H1 (cell line): Measurements from ENCODE around the gene GLTP. TPM values are rescaled to one million over a fixed set of nuclear protein-coding genes. Genes with fewer than 3 reads are reported as not detected.

Experiments
- CTCF ChIA-PET: fragments of 300-600 bp; sonication (Branson Sonifier 250); formaldehyde crosslinking; loops from one replicate; lab custom pipeline; 2021; ENCODE audit not compliant: partially characterized antibody; lab: Charles Lee
- POLR2A ChIA-PET: fragments of 300-600 bp; sonication (Branson Sonifier 250); formaldehyde crosslinking; loops from one replicate; lab custom pipeline; 2021; ENCODE audit warnings: inconsistent platforms; ENCODE audit not compliant: partially characterized antibody; lab: Charles Lee
- DNase-seq, 2 experiments: peaks; one replicate each; pipeline versions ENCODE4 v3.0.0 to v3.0.0-alpha.2; 2010 to 2022; ENCODE audit warnings: low spot score in 2 of 2, low read depth in 1 of 2, mixed read lengths in 1 of 2
- FAIRE-seq: peaks from 2 replicates; lab custom pipeline; 2011; peaks lifted over from hg19 to GRCh38; lab: Jason Lieb, UNC
- H2AFZ ChIP-seq: 2 replicates; pipeline ENCODE4 v1.8.1; 2012; ENCODE audit warnings: low read length, inconsistent platforms
- H2AK5ac ChIP-seq: 2 replicates; pipeline ENCODE4 v1.6.1; 2013; ENCODE audit warnings: low read depth, low read length
- H2BK120ac ChIP-seq: replicated peaks from 2 replicates; pipeline ENCODE3; 2013; ENCODE audit warnings: low read depth, low read length, inconsistent platforms
- H2BK12ac ChIP-seq: 2 replicates; pipeline ENCODE4 v1.6.1; 2013; ENCODE audit warnings: low read depth, low read length
- H2BK15ac ChIP-seq: 2 replicates; pipeline ENCODE4 v1.6.1; 2013; ENCODE audit warnings: low read length
- H2BK20ac ChIP-seq: 2 replicates; pipeline ENCODE4 v1.6.1; 2013; ENCODE audit warnings: low read length
- H2BK5ac ChIP-seq: 2 replicates; pipeline ENCODE4 v1.6.1; 2013; ENCODE audit warnings: low read depth, low read length
- H3K14ac ChIP-seq: 2 replicates; pipeline ENCODE4 v1.6.1; 2013; ENCODE audit warnings: inconsistent platforms; ENCODE audit not compliant: insufficient read length
- H3K18ac ChIP-seq: 2 replicates; pipeline ENCODE4 v1.6.1; 2013; ENCODE audit warnings: low read length; ENCODE audit errors: extremely low read depth
- H3K23ac ChIP-seq: 2 replicates; pipeline ENCODE4 v1.6.1; 2013; ENCODE audit warnings: inconsistent platforms; ENCODE audit not compliant: insufficient read length
- H3K23me2 ChIP-seq: 2 replicates; pipeline ENCODE4 v1.6.1; 2013; ENCODE audit warnings: low read depth, low read length
- H3K27ac ChIP-seq: 2 replicates; pipeline ENCODE4 v1.6.1; 2011; ENCODE audit warnings: low read depth, low read length, inconsistent platforms
- H3K27me3 ChIP-seq, 4 experiments: replicated peaks in 1 of 4; 1 replicate in 1 of 4; 2 replicates in 3 of 4; pipeline versions ENCODE4 v1.6.1 to v1.8.1; 2011 to 2013; ENCODE audit warnings: low read length in 3 of 4, mild to moderate bottlenecking in 3 of 4, inconsistent platforms in 2 of 4, mixed read lengths in 2 of 4, moderate library complexity in 1 of 4; ENCODE audit not compliant: control insufficient read depth in 3 of 4, insufficient read depth in 3 of 4; ENCODE audit errors: extremely low read depth in 1 of 4
- H3K36me3 ChIP-seq, 4 experiments: 2 replicates each; pipeline versions ENCODE4 v1.6.1 to v1.8.1; 2011 to 2013; ENCODE audit warnings: mild to moderate bottlenecking in 4 of 4, low read length in 3 of 4, moderate library complexity in 2 of 4, control low read depth in 1 of 4, inconsistent platforms in 1 of 4; ENCODE audit not compliant: insufficient read depth in 4 of 4, control insufficient read depth in 2 of 4
- H3K4ac ChIP-seq: replicated peaks from 2 replicates; pipeline ENCODE3; 2013; ENCODE audit warnings: low read length, low read depth, mixed read lengths, inconsistent platforms; ENCODE audit not compliant: insufficient read length
- H3K4me1 ChIP-seq, 4 experiments: replicated peaks in 1 of 4; 1 replicate in 1 of 4; 2 replicates in 3 of 4; pipeline versions ENCODE4 v1.6.1 to v1.8.1; 2011 to 2013; ENCODE audit warnings: low read length in 3 of 4, inconsistent platforms in 2 of 4, mixed read lengths in 1 of 4; ENCODE audit not compliant: insufficient read depth in 4 of 4, control insufficient read depth in 3 of 4
- H3K4me2 ChIP-seq, 2 experiments: 2 replicates each; pipeline versions ENCODE4 v1.6.1 to v1.8.1; 2011 to 2013; ENCODE audit warnings: low read depth in 2 of 2, low read length in 2 of 2, control low read depth in 1 of 2, inconsistent platforms in 1 of 2, mild to moderate bottlenecking in 1 of 2; ENCODE audit not compliant: insufficient read depth in 1 of 2
- H3K4me3 ChIP-seq, 4 experiments: fragments of 200-600, 300-600 bp in 1 of 4; sonication (generic), shearing (Covaris generic), sonication (Bioruptor Twin) in 1 of 4; 2 replicates each; pipeline versions ENCODE4 v1.5.1 to v1.8.1; 2011 to 2016; ENCODE audit warnings: low read length in 4 of 4, low read depth in 3 of 4, control low read depth in 2 of 4, inconsistent platforms in 2 of 4, mild to moderate bottlenecking in 2 of 4, mixed read lengths in 1 of 4, moderate library complexity in 1 of 4; ENCODE audit not compliant: insufficient read depth in 2 of 4; ENCODE audit errors: extremely low read depth in 1 of 4
- H3K56ac ChIP-seq: replicated peaks from 2 replicates; pipeline ENCODE3; 2013; ENCODE audit warnings: low read depth, mild to moderate bottlenecking, mixed read lengths, low read length, inconsistent platforms; ENCODE audit not compliant: insufficient read length
- H3K79me1 ChIP-seq: 2 replicates; pipeline ENCODE4 v1.6.1; 2013; ENCODE audit warnings: low read depth, low read length, control low read depth
- H3K79me2 ChIP-seq, 2 experiments: 2 replicates each; pipeline versions ENCODE4 v1.6.1 to v1.8.1; 2012 to 2013; ENCODE audit warnings: low read length in 2 of 2, mild to moderate bottlenecking in 2 of 2, inconsistent platforms in 1 of 2; ENCODE audit not compliant: insufficient read depth in 2 of 2, control insufficient read depth in 1 of 2
- H3K9ac ChIP-seq, 4 experiments: replicated peaks in 1 of 4; 1 replicate in 1 of 4; 2 replicates in 3 of 4; pipeline versions ENCODE4 v1.6.1 to v1.8.1; 2011 to 2013; ENCODE audit warnings: low read depth in 3 of 4, low read length in 3 of 4, control low read depth in 2 of 4, mild to moderate bottlenecking in 2 of 4, moderate library complexity in 2 of 4, inconsistent platforms in 1 of 4; ENCODE audit errors: extremely low read depth in 1 of 4
- H3K9me3 ChIP-seq, 2 experiments: 2 replicates each; pipeline versions ENCODE4 v1.6.1 to v1.8.1; 2012 to 2013; ENCODE audit warnings: mild to moderate bottlenecking in 2 of 2, moderate library complexity in 2 of 2, control low read depth in 1 of 2, inconsistent platforms in 1 of 2, low read depth in 1 of 2, low read length in 1 of 2, mixed read lengths in 1 of 2; ENCODE audit not compliant: insufficient read depth in 2 of 2
- H4K20me1 ChIP-seq, 2 experiments: replicated peaks in 1 of 2; 2 replicates each; pipeline versions ENCODE3 to v1.8.1; 2011 to 2013; ENCODE audit warnings: inconsistent platforms in 2 of 2, low read length in 2 of 2, mild to moderate bottlenecking in 1 of 2; ENCODE audit not compliant: insufficient read depth in 2 of 2, control insufficient read depth in 1 of 2
- H4K5ac ChIP-seq: 2 replicates; pipeline ENCODE4 v1.6.1; 2013; ENCODE audit warnings: low read length, low read depth, mixed read lengths, inconsistent platforms; ENCODE audit not compliant: insufficient read length
- H4K8ac ChIP-seq: 2 replicates; pipeline ENCODE4 v1.8.0; 2013; ENCODE audit warnings: mild to moderate bottlenecking, moderate library complexity, low read length, inconsistent platforms; ENCODE audit not compliant: insufficient read depth; ENCODE audit errors: extremely low read depth
- H4K91ac ChIP-seq: replicated peaks from 2 replicates; pipeline ENCODE3; 2013; ENCODE audit warnings: low read length, mixed read lengths, inconsistent platforms; ENCODE audit not compliant: insufficient read length
- BACH1 ChIP-seq: IDR thresholded peaks from 2 replicates; pipeline ENCODE4 v1.6.1; 2012; ENCODE audit warnings: low read length, improper control_type of control experiment
- CBX8 ChIP-seq: fragments of 300-800, 300-1000 bp; sonication (generic); IDR thresholded peaks from 2 replicates; pipeline ENCODE4 v1.7.1; 2016; ENCODE audit warnings: low read depth, low read length, borderline replicate concordance
- E2F6 ChIP-seq: IDR thresholded peaks from 2 replicates; pipeline ENCODE4 v1.6.1; 2012; ENCODE audit warnings: inconsistent platforms
- KDM4A ChIP-seq: IDR thresholded peaks from one replicate; pipeline ENCODE4 v1.7.1; 2012; ENCODE audit warnings: low read depth, mild to moderate bottlenecking, moderate library complexity, low read length, inconsistent platforms; ENCODE audit not compliant: severe bottlenecking
- RAD21 ChIP-seq, 2 experiments: IDR thresholded peaks in 1 of 2; conservative IDR thresholded peaks in 1 of 2; 2 replicates each; pipeline ENCODE4 v1.6.1; 2011; ENCODE audit warnings: low read depth in 2 of 2, low read length in 2 of 2, improper control_type of control experiment in 1 of 2, inconsistent platforms in 1 of 2, mild to moderate bottlenecking in 1 of 2, moderate library complexity in 1 of 2
- SAP30 ChIP-seq: fragments of 300-600 bp; sonication (generic); IDR thresholded peaks from 2 replicates; pipeline ENCODE4 v1.7.1; 2012; ENCODE audit warnings: low read length, moderate library complexity, mild to moderate bottlenecking, inconsistent platforms; ENCODE audit not compliant: insufficient read depth, insufficient replicate concordance
- SIRT6 ChIP-seq: IDR thresholded peaks from one replicate; pipeline ENCODE4 v1.7.1; 2012; ENCODE audit warnings: low read length, inconsistent platforms
- TAF7 ChIP-seq: optimal IDR thresholded peaks from 2 replicates; pipeline ENCODE3; 2011; ENCODE audit warnings: low read depth, mild to moderate bottlenecking, inconsistent platforms, low read length, moderate library complexity, borderline replicate concordance
- USF2 ChIP-seq: IDR thresholded peaks from 2 replicates; pipeline ENCODE4 v1.6.1; 2011; ENCODE audit warnings: low read length, improper control_type of control experiment
- WGBS, 2 experiments: shearing (Covaris generic) in 1 of 2; methylation state at CpG; one replicate each; pipeline versions ENCODE4 v1.1.6 to v1.1.7; 2013 to 2015; ENCODE audit warnings: low lambda C conversion rate in 2 of 2, mixed read lengths in 2 of 2, inconsistent platforms in 1 of 2, low coverage in 1 of 2, missing lambda C conversion rate in 1 of 2; ENCODE audit not compliant: insufficient replicate concordance in 2 of 2, insufficient coverage in 1 of 2, insufficient read length in 1 of 2; ENCODE audit errors: extremely low coverage in 1 of 2, missing lambda C conversion rate in 1 of 2; 5-methylcytosine and 5-hydroxymethylcytosine counted together
- polyA plus RNA-seq, 7 experiments: library from polyadenylated mRNA; depleted of rRNA in 3 of 7; stranded (reverse) in 5 of 7; unstranded in 2 of 7; fragments of >200 nt in 5 of 7; fragments of 200-250 nt in 2 of 7; gene quantifications; 1 replicate in 5 of 7; 2 replicates in 1 of 7; 4 replicates in 1 of 7; pipeline versions ENCODE4 v1.2.1 to v1.2.3, GENCODE V29; 2011 to 2013; ENCODE audit warnings: missing spikeins in 2 of 7, mixed read lengths in 2 of 7
- total RNA-seq: library from RNA; stranded (reverse); fragmentation: NEBNext Ultra II Directional; extraction: Animal tissue kit (Norgen Biotek cat#: 25700); gene quantifications from 2 replicates; pipeline ENCODE4 v1.2.1, GENCODE V29; 2021

GLTP gene
- total and polyA plus RNA-seq, 2 of the 8 experiments (the other 6 are each of a cell fraction or from before 2014, with no cell fraction given) = 9.8 to 26.1 TPM

GRCh38 chr12:109877504-109878246 is 2.7 kb downstream of the GLTP start:
- no peak for FAIRE-seq
- TF ChIP-seq RAD21 (IDR thresholded peaks at IDR 0.05 in 1 of 2, conservative IDR thresholded peaks at IDR 0.05 in 1 of 2; ENCODE audit: low read depth in 2 of 2, low read length in 2 of 2) (no peak), TAF7 (no peak), SIRT6 (no peak), SAP30 (no peak), CBX8 (no peak), KDM4A (no peak), BACH1 (no peak), USF2 (no peak), E2F6 (no peak)

More at GRCh38 chr12:109877504-109878246, 2.7 kb downstream of the GLTP start:
- Histone ChIP-seq H3K36me3 (no peaks in the 10 kb centered on the region), H3K9me3 (no peaks in the 10 kb centered on the region), H3K4me3 (no peak overlapping the region), H2BK120ac (no peak overlapping the region), H3K27ac (no peak overlapping the region), H2BK15ac (no peak overlapping the region), H3K79me2 (peaks cover 0 to 33% of the 10 kb centered on the region in 2 experiments; a peak in 2 of 4 replicates), H2BK20ac (no peak overlapping the region), H3K23me2 (peaks cover 14% of the 10 kb centered on the region), H3K18ac (no peak overlapping the region), H4K91ac (no peak overlapping the region), H2AFZ (no peak overlapping the region), H4K20me1 (peaks cover 0 to 7% of the 10 kb centered on the region in 2 experiments), H3K14ac (no peak overlapping the region), H3K56ac (no peak overlapping the region), H2BK12ac (no peak overlapping the region), H4K5ac (no peak overlapping the region), H4K8ac (no peak overlapping the region), H3K4ac (no peak overlapping the region), H2BK5ac (no peak overlapping the region), H2AK5ac (no peak overlapping the region), H3K79me1 (peaks cover 5% of the 10 kb centered on the region; the same call in 1 of the 2 replicates), H3K4me2 (peak overlapping the region in 1 of 2 experiments; percentile 100; a peak in 1 of 4 replicates), H3K27me3 (no peaks in the 10 kb centered on the region; a peak in 1 of 7 replicates), H3K9ac (no peak overlapping the region; a peak in 1 of 7 replicates), H3K23ac (no peak overlapping the region), H3K4me1 (peaks cover 11 to 29% (median 14%) of the 10 kb centered on the region in 4 experiments)
- 76% methylated on average over 10 of the region's 10 CpGs; no CpG with 5 or more reads in 1 of the 2 experiments for WGBS, 2 experiments
- ChIA-PET CTCF (interaction anchor here (0.6 to 3.3 kb wide), 12 partner anchors 8 to 614 kb away, joined by 3 to 37 read pairs (median 4); no protein-coding TSS in a partner anchor), POLR2A (interaction anchor here (1.4 kb wide), 1 partner anchor 13 kb away, joined by 4 read pairs; no protein-coding TSS in a partner anchor)
- no peak for DNase-seq
